Mesenchymal stem cell (in vitro differentiated cells and primary cell): ENCODE results near the gene DNAJB2.

Experiments
- DNase-seq: peaks from one replicate; pipeline ENCODE4 v3.0.0-alpha.2; 2013
- H2AFZ ChIP-seq: one replicate; pipeline ENCODE4 v1.6.1; 2013; ENCODE audit warnings: low read depth, mild to moderate bottlenecking, control low read depth, inconsistent platforms, low read length, moderate library complexity
- H2AK5ac ChIP-seq: 2 replicates; pipeline ENCODE4 v1.6.1; 2013; ENCODE audit warnings: low read length, moderate library complexity, mild to moderate bottlenecking, inconsistent platforms; ENCODE audit not compliant: severe bottlenecking
- H2BK120ac ChIP-seq: one replicate; pipeline ENCODE4 v1.6.1; 2013; ENCODE audit warnings: low read depth, mild to moderate bottlenecking, inconsistent platforms, low read length, moderate library complexity
- H2BK12ac ChIP-seq, 2 experiments: one replicate each; pipeline ENCODE4 v1.6.1; 2013; ENCODE audit warnings: inconsistent platforms in 2 of 2, low read length in 2 of 2, mild to moderate bottlenecking in 2 of 2, moderate library complexity in 2 of 2, control low read depth in 1 of 2
- H2BK15ac ChIP-seq: one replicate; pipeline ENCODE4 v1.6.1; 2013; ENCODE audit warnings: mild to moderate bottlenecking, low read depth, inconsistent platforms; ENCODE audit not compliant: poor library complexity, severe bottlenecking
- H2BK5ac ChIP-seq: 2 replicates; pipeline ENCODE4 v1.6.1; 2013; ENCODE audit warnings: low read depth, mild to moderate bottlenecking, low read length, control low read depth, inconsistent platforms; ENCODE audit not compliant: poor library complexity, severe bottlenecking
- H3K14ac ChIP-seq, 2 experiments: one replicate each; pipeline ENCODE4 v1.6.1; 2013; ENCODE audit warnings: inconsistent platforms in 2 of 2, low read length in 2 of 2, control low read depth in 1 of 2, mild to moderate bottlenecking in 1 of 2, moderate library complexity in 1 of 2
- H3K18ac ChIP-seq, 2 experiments: one replicate each; pipeline ENCODE4 v1.6.1; 2013; ENCODE audit warnings: inconsistent platforms in 2 of 2, low read length in 2 of 2, control low read depth in 1 of 2, low read depth in 1 of 2, mild to moderate bottlenecking in 1 of 2
- H3K23ac ChIP-seq, 2 experiments: one replicate each; pipeline ENCODE4 v1.6.1; 2013; ENCODE audit warnings: inconsistent platforms in 2 of 2, low read length in 2 of 2, mild to moderate bottlenecking in 2 of 2, moderate library complexity in 2 of 2, control low read depth in 1 of 2
- H3K27ac ChIP-seq: 2 replicates; pipeline ENCODE4 v1.5.1; 2013; ENCODE audit warnings: mild to moderate bottlenecking, moderate library complexity, low read length, control low read depth, inconsistent platforms; ENCODE audit not compliant: poor library complexity, severe bottlenecking
- H3K27me3 ChIP-seq, 2 experiments: 2 replicates each; pipeline versions ENCODE4 v1.6.1 to v1.7.0; 2013; ENCODE audit warnings: low read length in 2 of 2, mild to moderate bottlenecking in 2 of 2, moderate library complexity in 2 of 2, control low read depth in 1 of 2, inconsistent platforms in 1 of 2; ENCODE audit not compliant: control insufficient read depth in 1 of 2, insufficient read depth in 1 of 2
- H3K36me3 ChIP-seq, 2 experiments: 2 replicates each; pipeline versions ENCODE4 v1.6.1 to v1.7.0; 2013; ENCODE audit warnings: low read length in 2 of 2, control low read depth in 1 of 2, inconsistent platforms in 1 of 2, low read depth in 1 of 2, mild to moderate bottlenecking in 1 of 2; ENCODE audit not compliant: insufficient read depth in 2 of 2, control insufficient read depth in 1 of 2
- H3K4ac ChIP-seq, 2 experiments: one replicate each; pipeline ENCODE4 v1.6.1; 2013; ENCODE audit warnings: inconsistent platforms in 2 of 2, low read length in 2 of 2, mild to moderate bottlenecking in 2 of 2, moderate library complexity in 2 of 2, control low read depth in 1 of 2, low read depth in 1 of 2
- H3K4me1 ChIP-seq: 2 replicates; pipeline ENCODE4 v1.6.1; 2013; ENCODE audit warnings: low read depth, low read length, control low read depth; ENCODE audit not compliant: control insufficient read depth, insufficient read depth
- H3K4me2 ChIP-seq: 2 replicates; pipeline ENCODE4 v1.6.1; 2013; ENCODE audit warnings: low read length, mild to moderate bottlenecking, inconsistent platforms; ENCODE audit not compliant: poor library complexity, severe bottlenecking
- H3K4me3 ChIP-seq, 2 experiments: 2 replicates each; pipeline versions ENCODE4 v1.5.1 to v1.7.0; 2013; ENCODE audit warnings: low read length in 2 of 2, mild to moderate bottlenecking in 2 of 2, control low read depth in 1 of 2, low read depth in 1 of 2; ENCODE audit not compliant: insufficient read depth in 1 of 2
- H3K79me1 ChIP-seq: replicated peaks from 2 replicates; pipeline ENCODE4 v1.6.1; 2013; ENCODE audit warnings: mild to moderate bottlenecking, control low read depth, low read length, inconsistent platforms; ENCODE audit not compliant: poor library complexity, severe bottlenecking
- H3K9ac ChIP-seq: 2 replicates; pipeline ENCODE4 v1.7.0; 2013; ENCODE audit warnings: mild to moderate bottlenecking, low read length, moderate library complexity
- H3K9me3 ChIP-seq: 2 replicates; pipeline ENCODE4 v1.7.0; 2013; ENCODE audit warnings: mild to moderate bottlenecking, low read length; ENCODE audit not compliant: control insufficient read depth
- H4K8ac ChIP-seq: one replicate; pipeline ENCODE4 v1.6.1; 2013; ENCODE audit warnings: inconsistent platforms, mild to moderate bottlenecking, low read length, moderate library complexity
- H4K91ac ChIP-seq: one replicate; pipeline ENCODE4 v1.6.1; 2013; ENCODE audit warnings: mild to moderate bottlenecking, low read length, inconsistent platforms
- WGBS: methylation state at CpG from one replicate; pipeline ENCODE4 v1.1.7; 2013; ENCODE audit warnings: mixed read lengths; 5-methylcytosine and 5-hydroxymethylcytosine counted together

Gene DNAJB2

DNA sequence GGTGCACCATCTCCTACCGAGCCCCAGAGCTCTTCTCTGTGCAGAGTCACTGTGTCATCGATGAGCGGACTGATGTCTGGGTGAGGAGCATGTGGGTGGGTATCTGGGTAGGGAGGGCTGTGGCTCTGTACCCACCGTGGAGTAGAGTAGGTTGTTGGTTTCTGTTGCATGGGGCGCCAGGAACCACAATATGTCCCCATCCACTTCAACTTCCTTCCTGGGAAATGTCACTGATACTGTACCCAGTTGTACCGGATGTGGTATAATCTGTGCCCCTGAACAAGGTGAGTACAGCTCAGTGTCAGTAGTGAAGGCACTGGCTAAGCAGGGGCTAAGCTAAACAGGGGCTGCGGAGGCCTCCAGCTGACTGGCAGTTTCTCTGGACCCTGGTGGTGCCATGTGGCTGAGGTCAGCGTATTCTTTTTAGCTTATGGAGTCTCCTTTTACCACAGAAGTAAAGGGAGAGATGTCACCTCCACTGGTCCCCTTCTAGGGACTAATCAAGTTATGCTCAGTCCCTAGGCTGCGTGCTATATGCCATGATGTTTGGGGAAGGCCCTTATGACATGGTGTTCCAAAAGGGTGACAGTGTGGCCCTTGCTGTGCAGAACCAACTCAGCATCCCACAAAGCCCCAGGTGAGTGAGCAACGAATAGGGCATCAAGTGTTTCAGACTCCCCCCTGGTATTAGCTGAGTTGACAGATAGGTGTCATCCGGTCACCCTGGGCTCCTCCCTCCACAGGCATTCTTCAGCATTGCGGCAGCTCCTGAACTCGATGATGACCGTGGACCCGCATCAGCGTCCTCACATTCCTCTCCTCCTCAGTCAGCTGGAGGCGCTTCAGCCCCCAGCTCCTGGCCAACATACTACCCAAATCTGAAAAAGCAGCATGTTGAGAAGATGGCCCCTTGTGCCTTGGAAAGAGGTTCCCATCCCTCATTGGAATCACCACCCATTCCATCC lies 31.2 kb upstream of the DNAJB2 start:
- Histone ChIP-seq H2AFZ (no peak overlapping the region), H3K4me1 (peaks cover 55% of the 10 kb centered on the region), H4K91ac (no peak overlapping the region), H2BK5ac (no peak overlapping the region), H3K18ac (no peak overlapping the region), H2BK120ac (no peak overlapping the region), H3K4me3 (no peak overlapping the region), H3K27me3 (no peaks in the 10 kb centered on the region), H2AK5ac (peak overlapping the region; percentile 95), H3K9me3 (no peaks in the 10 kb centered on the region), H3K36me3 (peaks cover 32 to 33% of the 10 kb centered on the region in 2 experiments), H3K23ac (no peak overlapping the region), H3K4ac (no peak overlapping the region), H3K27ac (peak overlapping the region; percentile 99), H2BK12ac (peak overlapping the region in 1 of 2 experiments; percentile 2), H4K8ac (no peak overlapping the region), H3K9ac (no peak overlapping the region), H3K14ac (no peak overlapping the region), H3K79me1 (peaks cover 18% of the 10 kb centered on the region), H3K4me2 (no peak overlapping the region), H2BK15ac (no peak overlapping the region)
- no peak for DNase-seq
- 95% methylated on average over 14 of the region's 17 CpGs for WGBS

GRCh38 chr2:219248845-219249202 lies 30.3 kb upstream of the DNAJB2 start:
- Histone ChIP-seq H3K79me1 (peaks cover 18% of the 10 kb centered on the region), H3K4ac (peak overlapping the region; percentile 43 to 77)

DNA sequence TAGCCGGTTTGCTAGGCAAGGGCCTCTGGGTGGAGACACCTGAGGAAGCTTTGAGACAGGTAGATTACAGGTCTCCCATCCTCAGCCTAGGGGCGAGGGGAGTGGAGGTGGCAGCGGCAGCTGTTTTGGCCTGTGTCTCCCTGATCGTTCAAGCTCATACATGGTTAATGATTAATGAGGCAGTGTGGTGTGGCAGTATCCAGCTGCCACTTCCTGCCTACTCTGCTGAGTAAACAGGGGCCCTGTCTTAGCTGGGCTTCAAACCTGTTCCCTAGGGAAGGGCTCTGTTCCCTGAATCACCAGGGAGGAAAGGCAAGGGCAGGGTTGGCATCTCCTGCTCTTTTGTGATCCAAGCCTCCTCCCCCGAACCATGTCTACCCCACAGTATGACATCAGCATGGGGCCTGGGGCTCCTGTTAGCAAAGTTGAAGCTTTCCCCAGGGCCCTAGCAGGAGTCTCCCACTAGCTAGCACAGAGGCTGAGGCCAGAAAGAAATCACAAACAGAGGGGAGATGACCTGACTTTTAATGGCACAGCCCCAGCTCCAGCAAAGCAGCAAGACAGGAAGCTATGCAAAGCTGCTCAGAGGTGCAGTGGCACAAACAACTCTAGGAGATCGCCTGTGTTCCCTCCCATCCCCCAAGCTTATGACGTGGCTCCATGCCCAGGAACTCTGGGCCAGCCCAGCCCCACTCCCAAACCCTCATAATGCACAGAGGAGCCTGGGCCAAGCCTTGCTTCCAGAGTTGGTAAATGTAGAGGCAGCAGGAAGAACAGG lies 29.8 kb upstream of the DNAJB2 start:
- H3K4me1 ChIP-seq: peaks cover 67% of the 10 kb centered on the region
- peak overlapping the region; percentile 11 to 51 for H2BK12ac ChIP-seq
- no peak overlapping the region for H3K23ac ChIP-seq
- H3K9me3 ChIP-seq: no peaks in the 10 kb centered on the region
- H3K4me2 ChIP-seq: peak overlapping the region; percentile 54
- H2AFZ ChIP-seq: no peak overlapping the region
- H2BK5ac ChIP-seq: peak overlapping the region; percentile 95
- peak overlapping the region in 1 of 2 experiments; percentile 10 for H3K4me3 ChIP-seq
- H4K91ac ChIP-seq: peak overlapping the region; percentile 64
- H3K9ac ChIP-seq: peak overlapping the region; percentile 63
- peak overlapping the region; percentile 56 to 73 for H3K18ac ChIP-seq
- H3K36me3 ChIP-seq: peaks cover 32 to 33% of the 10 kb centered on the region in 2 experiments
- H3K4ac ChIP-seq: peak overlapping the region; percentile 43 to 77
- H3K27me3 ChIP-seq: peaks cover 0 to 3% of the 10 kb centered on the region in 2 experiments
- peak overlapping the region; percentile 80 for H4K8ac ChIP-seq
- H3K27ac ChIP-seq: peak overlapping the region; percentile 99
- peak; percentile 79 for DNase-seq
- H3K79me1 ChIP-seq: peaks cover 18% of the 10 kb centered on the region
- H2BK120ac ChIP-seq: no peak overlapping the region
- peak overlapping the region; percentile 95 for H2AK5ac ChIP-seq
- H3K14ac ChIP-seq: no peak overlapping the region
- 20% methylated on average over 7 of the region's 7 CpGs for WGBS
- no peak overlapping the region for H2BK15ac ChIP-seq

More at GRCh38 chr2:219248845-219249202, 30.3 kb upstream of the DNAJB2 start:
- peaks cover 32 to 33% of the 10 kb centered on the region in 2 experiments for H3K36me3 ChIP-seq
- peak overlapping the region; percentile 63 for H3K9ac ChIP-seq
- peaks cover 62% of the 10 kb centered on the region for H3K4me1 ChIP-seq
- H2BK12ac ChIP-seq: peak overlapping the region; percentile 11 to 51
- H3K9me3 ChIP-seq: no peaks in the 10 kb centered on the region
- H4K8ac ChIP-seq: peak overlapping the region; percentile 80
- no peak overlapping the region for H2AFZ ChIP-seq
- peak overlapping the region; percentile 95 for H2AK5ac ChIP-seq
- whole genome bisulfite sequencing: 86% methylated on average over 2 of the region's 2 CpGs
- H3K23ac ChIP-seq: no peak overlapping the region
- H3K4me2 ChIP-seq: peak overlapping the region; percentile 54
- no peak overlapping the region for H2BK120ac ChIP-seq
- H4K91ac ChIP-seq: peak overlapping the region; percentile 64
- H3K18ac ChIP-seq: peak overlapping the region; percentile 56 to 73
- no peak overlapping the region for H2BK15ac ChIP-seq
- peak overlapping the region; percentile 99 for H3K27ac ChIP-seq
- DNase-seq: no peak
- H3K14ac ChIP-seq: no peak overlapping the region
- peak overlapping the region; percentile 69 for H2BK5ac ChIP-seq
- H3K4me3 ChIP-seq: peak overlapping the region in 1 of 2 experiments; percentile 10
- H3K27me3 ChIP-seq: no peaks in the 10 kb centered on the region
